Measurements from ENCODE around the gene EREG. TPM values are rescaled to one million over a fixed set of nuclear protein-coding genes. Genes with fewer than 3 reads are reported as not detected.

EREG gene
- total RNA-seq, 4 donors from 2014 or later = under 0.01 to 0.13 (median under 0.01) TPM; not detected in 1

DNA sequence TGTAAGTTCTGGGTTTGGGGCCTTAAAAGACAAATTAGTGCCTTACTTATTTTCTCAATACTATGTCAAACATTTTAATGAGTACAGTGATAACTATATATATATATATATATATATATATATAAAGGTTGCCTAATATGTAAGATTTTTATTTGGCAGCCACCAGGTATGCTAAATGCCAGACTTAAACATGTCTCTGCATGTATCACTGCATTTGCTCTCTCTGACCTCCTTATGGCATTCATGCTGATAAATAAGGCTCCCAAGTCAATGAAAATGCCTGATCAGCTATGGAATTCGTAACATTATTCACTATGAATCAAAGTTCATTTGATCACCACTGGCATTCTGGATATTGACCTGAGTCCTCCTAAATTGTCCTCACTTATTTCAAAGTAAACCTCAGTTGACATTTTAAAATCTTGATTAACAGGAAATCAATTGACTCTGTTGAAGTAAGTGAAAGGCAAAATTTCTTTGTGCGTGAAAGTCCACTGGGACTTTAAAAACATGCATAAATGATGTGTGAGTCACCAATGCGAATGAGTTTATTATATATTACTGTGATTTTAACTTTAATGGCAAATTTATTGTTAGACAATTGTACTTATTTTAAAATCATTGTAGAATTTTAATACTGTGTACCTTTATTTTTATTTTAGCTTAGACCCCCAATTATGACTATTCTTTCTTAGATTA is 50.8 kb downstream of the EREG start:
- intact Hi-C loops (cut with DNase I) = no loop called here
- H3K36me3 ChIP-seq = no peaks in the 10 kb centered on the region
- TF ChIP-seq POLR2A (IDR thresholded peaks at IDR 0.05) = no peak
- no peaks in the 10 kb centered on the region for H3K4me1 ChIP-seq
- no peaks in the 10 kb centered on the region for H3K27me3 ChIP-seq
- no peak overlapping the region for H3K27ac ChIP-seq
- H3K4me3 ChIP-seq (replicated peaks in 1 of 3) = no peak overlapping the region
- 88 to 89% methylated on average over 3 of the region's 3 CpGs for WGBS, 2 donors
- no peaks in the 10 kb centered on the region for H3K9me3 ChIP-seq
- no peak for DNase-seq

DNA sequence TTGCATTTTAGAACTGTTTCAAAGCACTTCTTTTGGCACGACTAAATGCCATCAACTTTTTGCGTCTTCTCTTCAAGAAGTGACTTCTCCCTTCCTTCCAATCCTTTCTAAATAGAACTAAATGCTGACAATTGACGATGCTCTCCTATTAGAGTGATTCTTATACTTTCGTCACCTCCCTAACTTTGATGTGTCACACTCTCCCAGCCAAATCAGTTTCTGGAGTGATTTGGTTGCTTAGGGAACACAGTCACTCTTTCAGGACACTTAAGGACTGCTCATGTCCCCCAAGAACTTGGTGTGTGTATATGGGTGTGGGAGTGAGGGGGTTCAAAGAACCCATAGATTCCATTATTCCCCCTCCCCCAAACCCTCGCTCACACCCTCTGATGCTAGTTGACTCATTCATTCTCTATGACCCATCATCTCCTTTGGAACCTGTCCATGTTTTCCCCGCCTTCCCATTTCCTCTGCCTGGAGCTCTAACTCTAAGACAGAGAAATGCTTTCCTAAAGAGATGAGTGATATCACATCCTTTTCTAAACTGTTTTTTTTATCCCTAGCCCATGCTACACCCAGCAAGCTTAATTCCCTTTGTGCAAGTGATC is 53.2 kb downstream of the EREG start:
- Histone ChIP-seq H3K27me3 (no peaks in the 10 kb centered on the region), H3K36me3 (no peaks in the 10 kb centered on the region), H3K4me3 (replicated peaks in 1 of 3) (no peak overlapping the region), H3K9me3 (no peaks in the 10 kb centered on the region), H3K4me1 (no peaks in the 10 kb centered on the region), H3K27ac (no peak overlapping the region)
- 78 to 91% methylated on average over 6 of the region's 6 CpGs for WGBS, 2 donors
- intact Hi-C loops (cut with DNase I) = no loop called here
- DNase-seq = no peak
- no peak for TF ChIP-seq CTCF (IDR thresholded peaks at IDR 0.05)
- no peak for TF ChIP-seq POLR2A (IDR thresholded peaks at IDR 0.05)

GRCh38 chr4:74420863-74421262 is 55.9 kb downstream of the EREG start:
- 85 to 94% methylated on average over 5 of the region's 5 CpGs for WGBS, 2 donors

GRCh38 chr4:74423104-74423503 is 58.2 kb downstream of the EREG start:
- H3K4me1 ChIP-seq = no peaks in the 10 kb centered on the region
- no peaks in the 10 kb centered on the region for H3K9me3 ChIP-seq
- TF ChIP-seq CTCF (IDR thresholded peaks at IDR 0.05) (no peak), POLR2A (IDR thresholded peaks at IDR 0.05) (no peak)
- H3K4me3 ChIP-seq (replicated peaks in 1 of 3) = no peak overlapping the region
- intact Hi-C loops (cut with DNase I) = no loop called here
- H3K27me3 ChIP-seq = no peaks in the 10 kb centered on the region
- H3K36me3 ChIP-seq = no peaks in the 10 kb centered on the region
- 40 to 46% methylated on average over 1 of the region's 1 CpG for WGBS, 2 donors
- no peak overlapping the region for H3K27ac ChIP-seq
- no peak for DNase-seq

More at GRCh38 chr4:74420863-74421262, 55.9 kb downstream of the EREG start:
- H3K9me3 ChIP-seq = no peaks in the 10 kb centered on the region
- H3K4me1 ChIP-seq = no peaks in the 10 kb centered on the region
- H3K36me3 ChIP-seq = no peaks in the 10 kb centered on the region
- DNase-seq = no peak
- intact Hi-C loops (cut with DNase I) = no loop called here
- H3K27me3 ChIP-seq = no peaks in the 10 kb centered on the region
- no peak overlapping the region for H3K4me3 ChIP-seq (replicated peaks in 1 of 3)
- TF ChIP-seq POLR2A (IDR thresholded peaks at IDR 0.05) (no peak), CTCF (IDR thresholded peaks at IDR 0.05) (no peak)
- no peak overlapping the region for H3K27ac ChIP-seq

- TF ChIP-seq POLR2A (IDR thresholded peaks at IDR 0.05) (no peak), CTCF (IDR thresholded peaks at IDR 0.05) (no peak)
- intact Hi-C loops (cut with DNase I) = no loop called here
- no peak for DNase-seq
- Histone ChIP-seq H3K27ac (no peak overlapping the region), H3K4me1 (no peaks in the 10 kb centered on the region), H3K4me3 (replicated peaks in 1 of 3) (no peak overlapping the region), H3K27me3 (no peaks in the 10 kb centered on the region), H3K9me3 (no peaks in the 10 kb centered on the region), H3K36me3 (no peaks in the 10 kb centered on the region)
- 95 to 97% methylated on average over 2 of the region's 2 CpGs for WGBS, 2 donors
These were observed 59.2 kb downstream of the EREG start for GRCh38 chr4:74424111-74424510.

Measured in thyroid gland (tissue), 4 donors.